Spleen (tissue), 11 donors: ENCODE data around the gene NLGN1. TPM values are rescaled to one million over a fixed set of nuclear protein-coding genes. Genes with fewer than 3 reads are reported as not detected.

Source experiments
- DNase-seq: peaks from one replicate; pipeline ENCODE4 v3.0.0-alpha.2; 2020
- H3K27ac ChIP-seq, 8 donors: fragments of 200-600 bp; sonication (generic) in 7 of 8; 1 replicate in 4 of 8; 2 replicates in 4 of 8; pipeline versions ENCODE4 v1.5.0 to v1.8.0; 2016 to 2021; ENCODE audit warnings: inconsistent platforms in 4 of 8, mild to moderate bottlenecking in 4 of 8, moderate library complexity in 1 of 8
- H3K27me3 ChIP-seq, 7 donors: fragments of 200-600 bp; sonication (generic) in 6 of 7; replicated peaks in 1 of 7; 1 replicate in 4 of 7; 2 replicates in 3 of 7; pipeline versions ENCODE4 v1.5.0 to v1.8.0; 2016 to 2021; ENCODE audit warnings: inconsistent platforms in 3 of 7, mild to moderate bottlenecking in 1 of 7
- H3K36me3 ChIP-seq, 6 donors: fragments of 200-600 bp; sonication (generic) in 5 of 6; 1 replicate in 4 of 6; 2 replicates in 2 of 6; pipeline versions ENCODE4 v1.5.0 to v1.8.0; 2016 to 2021; ENCODE audit warnings: inconsistent platforms in 2 of 6
- H3K4me1 ChIP-seq, 6 donors: fragments of 200-600 bp; sonication (generic) in 5 of 6; 1 replicate in 3 of 6; 2 replicates in 3 of 6; pipeline versions ENCODE4 v1.5.0 to v1.8.0; 2016 to 2021; ENCODE audit warnings: inconsistent platforms in 3 of 6
- H3K4me3 ChIP-seq, 8 donors: fragments of 200-600 bp; sonication (generic) in 7 of 8; 1 replicate in 4 of 8; 2 replicates in 4 of 8; pipeline versions ENCODE4 v1.5.0 to v1.8.0; 2016 to 2021; ENCODE audit warnings: inconsistent platforms in 4 of 8, mild to moderate bottlenecking in 4 of 8, moderate library complexity in 2 of 8
- H3K9me3 ChIP-seq, 8 donors: fragments of 200-600 bp; sonication (generic) in 7 of 8; 1 replicate in 4 of 8; 2 replicates in 4 of 8; pipeline versions ENCODE4 v1.5.0 to v1.8.0; 2016 to 2021; ENCODE audit warnings: inconsistent platforms in 4 of 8
- CTCF ChIP-seq, 11 experiments: fragments of 200-600 bp in 7 of 11; fragments of 450-650 bp in 4 of 11; sonication (generic) in 4 of 11; IDR thresholded peaks in 8 of 11; conservative IDR thresholded peaks in 3 of 11; 1 replicate in 7 of 11; 2 replicates in 4 of 11; pipeline versions ENCODE4 v1.4.0 to v1.8.0; 2016 to 2021; ENCODE audit warnings: antibody characterized with exemption in 11 of 11, inconsistent platforms in 4 of 11, mild to moderate bottlenecking in 1 of 11
- POLR2A ChIP-seq, 3 donors: fragments of 450-650 bp; IDR thresholded peaks; one replicate each; pipeline ENCODE4 v1.5.1; 2017; ENCODE audit warnings: antibody characterized with exemption in 3 of 3, mild to moderate bottlenecking in 1 of 3
- POLR2AphosphoS5 ChIP-seq, 3 donors: sonication (generic); formaldehyde crosslinking; IDR thresholded peaks; one replicate each; pipeline ENCODE4 v1.5.1; 2017; ENCODE audit warnings: antibody characterized with exemption in 3 of 3
- WGBS, 5 donors: extraction: QIAGEN DNeasy Blood & Tissue Kit in 3 of 5; methylation state at CpG; one replicate each; pipeline versions ENCODE4 v1.1.5 to v1.1.7; 2013 to 2018; 5-methylcytosine and 5-hydroxymethylcytosine counted together
- intact Hi-C: fragments of 100-400 bp; cut with DNase I; formaldehyde crosslinking; loops from one replicate; pipeline ENCODE4 v1.15.0; 2023; ENCODE audit warnings: low total_unique reads
- polyA plus RNA-seq, 3 donors: library from polyadenylated mRNA; stranded (reverse); fragments of 200-250 nt; gene quantifications; one replicate each; pipeline ENCODE4 v1.2.1, GENCODE V29; 2013
- total RNA-seq, 7 donors: library from RNA; depleted of rRNA in 3 of 7; stranded (reverse); fragments of >200 nt in 3 of 7; fragmentation: NEBNext Ultra II Directional in 4 of 7; extraction: Animal tissue kit (Norgen Biotek cat#: 25700) in 4 of 7; gene quantifications; one replicate each; pipeline versions ENCODE4 v1.1.0 to v1.2.1, GENCODE V29; 2016 to 2021
- donor health status: healthy with polysubstance abuse.
- donor health status: DM: no; HTN: no; CAD: no; lungs with moderate emphysema.
- donor health status: DM: no; HTN: no; CAD: no.
- donor health status: Bipolar disorder and iron deficiency.
- donor health status: healthy.
- donor health status: DM: no; HTN: no; CAD: no.
- donor health status: DM: yes; HTN: yes; CAD: no.

The NLGN1 gene
- total and polyA plus RNA-seq, 10 donors = 0.03 to 0.13 (median 0.03) TPM; not detected in 7

DNA sequence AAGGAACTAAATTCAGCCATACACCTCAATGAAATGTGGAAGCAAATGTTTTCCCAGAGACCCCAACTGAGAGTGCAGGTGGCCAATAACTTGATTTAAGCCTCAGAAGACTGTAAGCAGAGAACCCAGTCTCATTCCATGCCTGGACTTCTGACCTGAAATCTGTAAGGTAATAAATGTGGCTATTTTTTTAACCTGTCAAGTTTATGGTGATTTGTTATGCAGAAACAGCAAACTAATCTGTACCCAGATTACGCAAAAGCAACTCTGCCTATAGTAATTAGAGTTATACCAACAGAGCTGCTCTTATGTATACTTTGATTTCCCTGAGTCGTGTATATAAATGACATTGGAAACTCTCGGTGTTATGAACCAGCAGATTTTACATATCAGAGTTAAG, 927.6 kb downstream of the NLGN1 start:
- Histone ChIP-seq H3K27me3 (no peaks in the 10 kb centered on the region), H3K36me3 (no peaks in the 10 kb centered on the region), H3K27ac (no peak overlapping the region), H3K9me3 (peaks cover 0 to 18% (median 2%) of the 10 kb centered on the region in 8 donors), H3K4me1 (no peaks in the 10 kb centered on the region), H3K4me3 (no peak overlapping the region)
- 87 to 94% (median 91%) methylated on average over 3 of the region's 3 CpGs for WGBS, 5 donors
- DNase-seq = no peak
- intact Hi-C loops = no loop called here
- TF ChIP-seq POLR2A (IDR thresholded peaks at IDR 0.05) (no peak), CTCF (IDR thresholded peaks at IDR 0.05 in 8 of 11, conservative IDR thresholded peaks at IDR 0.05 in 3 of 11) (no peak), POLR2AphosphoS5 (IDR thresholded peaks at IDR 0.05) (no peak)

GRCh38 chr3:174325834-174326700, 928.5 kb downstream of the NLGN1 start:
- no peak for TF ChIP-seq CTCF (IDR thresholded peaks at IDR 0.05 in 8 of 11, conservative IDR thresholded peaks at IDR 0.05 in 3 of 11)
- no peak for TF ChIP-seq POLR2A (IDR thresholded peaks at IDR 0.05)
- TF ChIP-seq POLR2AphosphoS5 (IDR thresholded peaks at IDR 0.05) = no peak
- 57 to 73% (median 70%) methylated on average over 7 of the region's 7 CpGs for WGBS, 5 donors

DNA sequence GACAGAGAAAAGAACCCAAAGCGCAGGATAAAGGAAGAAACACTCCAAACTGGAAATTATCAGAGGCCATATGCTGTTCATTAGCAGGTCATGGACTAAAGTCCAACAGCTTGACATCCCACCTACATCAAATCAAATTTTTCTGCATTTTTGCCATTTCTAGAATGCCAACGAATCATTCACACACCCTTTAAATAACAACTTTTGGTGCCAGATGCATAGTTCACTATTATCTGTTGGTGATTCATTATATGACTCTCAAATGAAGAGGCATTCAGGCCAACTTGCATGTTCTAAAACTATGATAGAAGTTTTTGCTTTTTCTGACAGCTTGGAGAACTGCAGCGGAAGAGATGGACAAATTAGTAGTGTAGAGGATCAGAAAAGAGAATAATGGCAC, 931.8 kb downstream of the NLGN1 start:
- DNase-seq = no peak
- no peaks in the 10 kb centered on the region for H3K9me3 ChIP-seq
- intact Hi-C loops = no loop called here
- no peaks in the 10 kb centered on the region for H3K27me3 ChIP-seq
- no peak overlapping the region for H3K27ac ChIP-seq
- TF ChIP-seq POLR2AphosphoS5 (IDR thresholded peaks at IDR 0.05) (no peak), CTCF (IDR thresholded peaks at IDR 0.05 in 8 of 11, conservative IDR thresholded peaks at IDR 0.05 in 3 of 11) (no peak), POLR2A (IDR thresholded peaks at IDR 0.05) (no peak)
- no peak overlapping the region for H3K4me3 ChIP-seq
- no peaks in the 10 kb centered on the region for H3K4me1 ChIP-seq
- 81 to 89% (median 88%) methylated on average over 3 of the region's 3 CpGs for WGBS, 5 donors
- H3K36me3 ChIP-seq = no peaks in the 10 kb centered on the region

More at GRCh38 chr3:174325834-174326700, 928.5 kb downstream of the NLGN1 start:
- Histone ChIP-seq H3K36me3 (no peaks in the 10 kb centered on the region), H3K4me3 (no peak overlapping the region), H3K4me1 (no peaks in the 10 kb centered on the region), H3K9me3 (peaks cover 0 to 10% (median 1%) of the 10 kb centered on the region in 8 donors), H3K27me3 (no peaks in the 10 kb centered on the region), H3K27ac (no peak overlapping the region)
- intact Hi-C loops = no loop called here
- DNase-seq = no peak

DNA sequence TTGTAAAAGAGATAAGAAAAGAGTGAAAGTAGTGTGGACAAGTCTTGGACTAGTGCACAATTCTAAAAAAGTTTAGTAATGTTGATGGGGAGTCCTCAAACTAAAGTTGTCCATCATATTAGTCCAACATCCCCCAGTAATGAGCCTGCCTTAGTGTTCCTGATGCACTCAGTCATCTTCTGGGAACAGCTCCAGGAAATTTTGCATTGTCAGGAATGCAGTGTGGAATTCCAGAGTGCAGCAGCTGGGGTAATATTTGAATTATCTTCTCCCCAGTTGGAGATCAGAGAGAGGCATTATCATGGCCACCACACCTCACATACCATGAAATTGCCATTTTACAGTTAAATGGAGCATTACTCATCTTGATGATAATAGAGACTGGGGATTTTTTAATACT, 932.8 kb downstream of the NLGN1 start:
- H3K27ac ChIP-seq = no peak overlapping the region
- intact Hi-C loops = no loop called here
- H3K9me3 ChIP-seq = no peaks in the 10 kb centered on the region
- DNase-seq = no peak
- no peaks in the 10 kb centered on the region for H3K4me1 ChIP-seq
- no peaks in the 10 kb centered on the region for H3K27me3 ChIP-seq
- H3K4me3 ChIP-seq = no peak overlapping the region
- H3K36me3 ChIP-seq = no peaks in the 10 kb centered on the region
- TF ChIP-seq POLR2AphosphoS5 (IDR thresholded peaks at IDR 0.05) = no peak
- TF ChIP-seq POLR2A (IDR thresholded peaks at IDR 0.05) = no peak
- no peak for TF ChIP-seq CTCF (IDR thresholded peaks at IDR 0.05 in 8 of 11, conservative IDR thresholded peaks at IDR 0.05 in 3 of 11)
